ENCODE results near the gene QRFP.

- TF ChIP-seq CTCF (IDR thresholded peaks at IDR 0.05) (no peak), POLR2A (IDR thresholded peaks at IDR 0.05) (no peak)
Measured at GRCh38 chr9:130886981-130887380, 9.6 kb downstream of the QRFP start.

Measured in thyroid gland (tissue), 4 donors.